ENCODE results near the gene CDC42EP2. TPM values are rescaled to one million over a fixed set of nuclear protein-coding genes. Genes with fewer than 3 reads are reported as not detected.

Gene CDC42EP2
- total and polyA plus RNA-seq, 10 of the 15 experiments (the other 5 are each of a cell fraction or from before 2014, with no cell fraction given): 0.03 to 1.2 (median 0.09) TPM; not detected in 3

DNA sequence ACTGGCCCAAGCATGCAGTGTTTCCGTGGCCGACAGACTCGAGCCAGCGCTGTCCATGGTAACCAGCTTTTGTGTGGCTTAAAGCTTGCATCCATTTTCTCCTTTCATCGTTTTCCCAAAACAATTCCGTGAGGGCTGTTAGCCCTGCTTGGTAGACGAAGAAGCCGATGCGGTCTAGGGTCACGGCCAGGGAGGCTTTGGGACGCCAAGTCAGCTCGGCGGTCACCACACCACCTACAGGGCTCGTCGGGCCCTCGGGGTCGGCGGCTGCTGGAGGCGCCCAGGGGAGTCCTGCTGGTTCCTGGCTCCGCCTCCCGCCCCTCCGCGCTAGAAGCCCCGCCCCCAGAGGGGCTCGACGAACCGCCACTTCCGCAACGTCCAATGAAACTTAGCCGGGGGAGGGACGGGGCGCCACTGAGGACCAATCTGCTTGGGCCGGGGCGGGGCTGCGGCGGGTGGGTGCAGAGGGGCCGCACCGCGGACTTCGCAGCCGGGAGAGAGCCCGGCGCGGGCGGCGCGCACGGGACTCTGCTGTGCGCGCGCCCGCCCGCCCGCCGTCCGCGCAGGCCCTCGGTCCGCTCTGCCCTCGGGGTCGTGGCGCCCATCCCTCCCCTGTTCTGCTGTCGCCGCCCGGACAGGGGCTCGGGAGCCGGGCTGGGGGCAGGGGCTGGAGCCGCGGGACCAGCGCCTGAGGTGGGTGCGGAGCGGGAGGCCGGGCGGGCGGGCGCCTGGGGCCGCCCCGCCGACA is 39.8 kb downstream of the CDC42EP2 start, which contains the start of gene TIGD3 (continued):
- TF ChIP-seq, protein P1, sequence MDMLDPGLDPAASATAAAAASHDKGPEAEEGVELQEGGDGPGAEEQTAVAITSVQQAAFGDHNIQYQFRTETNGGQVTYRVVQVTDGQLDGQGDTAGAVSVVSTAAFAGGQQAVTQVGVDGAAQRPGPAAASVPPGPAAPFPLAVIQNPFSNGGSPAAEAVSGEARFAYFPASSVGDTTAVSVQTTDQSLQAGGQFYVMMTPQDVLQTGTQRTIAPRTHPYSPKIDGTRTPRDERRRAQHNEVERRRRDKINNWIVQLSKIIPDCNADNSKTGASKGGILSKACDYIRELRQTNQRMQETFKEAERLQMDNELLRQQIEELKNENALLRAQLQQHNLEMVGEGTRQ (IDR thresholded peaks at IDR 0.05; ENCODE audit: borderline replicate concordance, low read depth, low read length): no peak
- TF ChIP-seq EZH2 (IDR thresholded peaks at IDR 0.05; ENCODE audit: borderline replicate concordance, control insufficient read depth, low read depth, low read length) (no peak), BCL11A (IDR thresholded peaks at IDR 0.05; ENCODE audit: low read depth, low read length) (no peak), IKZF1 (conservative IDR thresholded peaks at IDR 0.05) (peak; percentile 71), CBX3 (IDR thresholded peaks at IDR 0.05; ENCODE audit: borderline replicate concordance, low read depth) (no peak), PAX5 (IDR thresholded peaks at IDR 0.05; ENCODE audit: borderline replicate concordance, low read depth, low read length) (no peak), GABPA (IDR thresholded peaks at IDR 0.05; ENCODE audit: low read depth) (no peak), SMAD1 (IDR thresholded peaks at IDR 0.05; ENCODE audit: low read depth, partially characterized antibody) (no peak), SREBF2 (IDR thresholded peaks at IDR 0.05; ENCODE audit: low read length) (no peak), EGR1 (IDR thresholded peaks at IDR 0.05; ENCODE audit: borderline replicate concordance in 1 of 2, low read depth in 2 of 2, low read length in 2 of 2) (no peak), TCF3 (IDR thresholded peaks at IDR 0.05; ENCODE audit: borderline replicate concordance, insufficient read depth, low read depth, low read length) (no peak), ATF7 (IDR thresholded peaks at IDR 0.05; ENCODE audit: low read depth) (no peak), NR2F1 (conservative IDR thresholded peaks at IDR 0.05) (peak; percentile 67), BACH1 (IDR thresholded peaks at IDR 0.05; ENCODE audit: borderline replicate concordance) (peak; percentile 78; the same call in 1 of the 2 replicates), RCOR1 (conservative IDR thresholded peaks at IDR 0.05; ENCODE audit: low read depth, low read length) (no peak), SUZ12 (IDR thresholded peaks at IDR 0.05; ENCODE audit: unreplicated experiment) (no peak), TBL1XR1 (IDR thresholded peaks at IDR 0.05; ENCODE audit: low read depth, low read length) (no peak)
- TF ChIP-seq, protein P2, sequence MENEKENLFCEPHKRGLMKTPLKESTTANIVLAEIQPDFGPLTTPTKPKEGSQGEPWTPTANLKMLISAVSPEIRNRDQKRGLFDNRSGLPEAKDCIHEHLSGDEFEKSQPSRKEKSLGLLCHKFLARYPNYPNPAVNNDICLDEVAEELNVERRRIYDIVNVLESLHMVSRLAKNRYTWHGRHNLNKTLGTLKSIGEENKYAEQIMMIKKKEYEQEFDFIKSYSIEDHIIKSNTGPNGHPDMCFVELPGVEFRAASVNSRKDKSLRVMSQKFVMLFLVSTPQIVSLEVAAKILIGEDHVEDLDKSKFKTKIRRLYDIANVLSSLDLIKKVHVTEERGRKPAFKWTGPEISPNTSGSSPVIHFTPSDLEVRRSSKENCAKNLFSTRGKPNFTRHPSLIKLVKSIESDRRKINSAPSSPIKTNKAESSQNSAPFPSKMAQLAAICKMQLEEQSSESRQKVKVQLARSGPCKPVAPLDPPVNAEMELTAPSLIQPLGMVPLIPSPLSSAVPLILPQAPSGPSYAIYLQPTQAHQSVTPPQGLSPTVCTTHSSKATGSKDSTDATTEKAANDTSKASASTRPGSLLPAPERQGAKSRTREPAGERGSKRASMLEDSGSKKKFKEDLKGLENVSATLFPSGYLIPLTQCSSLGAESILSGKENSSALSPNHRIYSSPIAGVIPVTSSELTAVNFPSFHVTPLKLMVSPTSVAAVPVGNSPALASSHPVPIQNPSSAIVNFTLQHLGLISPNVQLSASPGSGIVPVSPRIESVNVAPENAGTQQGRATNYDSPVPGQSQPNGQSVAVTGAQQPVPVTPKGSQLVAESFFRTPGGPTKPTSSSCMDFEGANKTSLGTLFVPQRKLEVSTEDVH (IDR thresholded peaks at IDR 0.05; ENCODE audit: low read depth, partially characterized antibody): no peak
- TF ChIP-seq, protein P3, sequence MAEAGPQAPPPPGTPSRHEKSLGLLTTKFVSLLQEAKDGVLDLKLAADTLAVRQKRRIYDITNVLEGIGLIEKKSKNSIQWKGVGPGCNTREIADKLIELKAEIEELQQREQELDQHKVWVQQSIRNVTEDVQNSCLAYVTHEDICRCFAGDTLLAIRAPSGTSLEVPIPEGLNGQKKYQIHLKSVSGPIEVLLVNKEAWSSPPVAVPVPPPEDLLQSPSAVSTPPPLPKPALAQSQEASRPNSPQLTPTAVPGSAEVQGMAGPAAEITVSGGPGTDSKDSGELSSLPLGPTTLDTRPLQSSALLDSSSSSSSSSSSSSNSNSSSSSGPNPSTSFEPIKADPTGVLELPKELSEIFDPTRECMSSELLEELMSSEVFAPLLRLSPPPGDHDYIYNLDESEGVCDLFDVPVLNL (IDR thresholded peaks at IDR 0.05; ENCODE audit: low read depth, low read length): no peak
- TF ChIP-seq, protein P4, sequence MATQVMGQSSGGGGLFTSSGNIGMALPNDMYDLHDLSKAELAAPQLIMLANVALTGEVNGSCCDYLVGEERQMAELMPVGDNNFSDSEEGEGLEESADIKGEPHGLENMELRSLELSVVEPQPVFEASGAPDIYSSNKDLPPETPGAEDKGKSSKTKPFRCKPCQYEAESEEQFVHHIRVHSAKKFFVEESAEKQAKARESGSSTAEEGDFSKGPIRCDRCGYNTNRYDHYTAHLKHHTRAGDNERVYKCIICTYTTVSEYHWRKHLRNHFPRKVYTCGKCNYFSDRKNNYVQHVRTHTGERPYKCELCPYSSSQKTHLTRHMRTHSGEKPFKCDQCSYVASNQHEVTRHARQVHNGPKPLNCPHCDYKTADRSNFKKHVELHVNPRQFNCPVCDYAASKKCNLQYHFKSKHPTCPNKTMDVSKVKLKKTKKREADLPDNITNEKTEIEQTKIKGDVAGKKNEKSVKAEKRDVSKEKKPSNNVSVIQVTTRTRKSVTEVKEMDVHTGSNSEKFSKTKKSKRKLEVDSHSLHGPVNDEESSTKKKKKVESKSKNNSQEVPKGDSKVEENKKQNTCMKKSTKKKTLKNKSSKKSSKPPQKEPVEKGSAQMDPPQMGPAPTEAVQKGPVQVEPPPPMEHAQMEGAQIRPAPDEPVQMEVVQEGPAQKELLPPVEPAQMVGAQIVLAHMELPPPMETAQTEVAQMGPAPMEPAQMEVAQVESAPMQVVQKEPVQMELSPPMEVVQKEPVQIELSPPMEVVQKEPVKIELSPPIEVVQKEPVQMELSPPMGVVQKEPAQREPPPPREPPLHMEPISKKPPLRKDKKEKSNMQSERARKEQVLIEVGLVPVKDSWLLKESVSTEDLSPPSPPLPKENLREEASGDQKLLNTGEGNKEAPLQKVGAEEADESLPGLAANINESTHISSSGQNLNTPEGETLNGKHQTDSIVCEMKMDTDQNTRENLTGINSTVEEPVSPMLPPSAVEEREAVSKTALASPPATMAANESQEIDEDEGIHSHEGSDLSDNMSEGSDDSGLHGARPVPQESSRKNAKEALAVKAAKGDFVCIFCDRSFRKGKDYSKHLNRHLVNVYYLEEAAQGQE (IDR thresholded peaks at IDR 0.05; ENCODE audit: low read depth, low read length): peak; percentile 81

Data from GM12878 (cell line).